ENCODE results near the gene CAMTA1.

Gene CAMTA1

DNA sequence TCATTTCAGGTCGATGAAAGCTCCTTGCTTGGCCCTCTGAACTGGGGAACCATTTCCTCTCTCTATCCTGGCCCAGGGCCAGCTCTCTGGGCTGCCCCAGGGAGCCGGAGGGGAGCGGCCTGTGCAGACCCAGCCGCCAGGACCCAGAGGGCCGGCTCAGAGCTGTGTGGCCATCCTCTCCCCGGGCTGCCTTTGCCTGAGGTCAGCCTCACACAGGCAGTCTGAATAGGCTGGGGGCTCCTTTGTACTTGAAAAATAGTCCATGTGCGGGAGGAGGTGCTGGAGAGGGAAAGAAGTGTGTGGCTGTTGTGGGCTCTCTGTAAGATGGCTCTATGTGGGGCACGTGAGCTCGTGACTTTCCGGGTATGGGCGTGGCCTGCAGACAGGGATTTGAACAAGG is 710.7 kb downstream of the CAMTA1 start:
- DNase-seq = no peak

DNA sequence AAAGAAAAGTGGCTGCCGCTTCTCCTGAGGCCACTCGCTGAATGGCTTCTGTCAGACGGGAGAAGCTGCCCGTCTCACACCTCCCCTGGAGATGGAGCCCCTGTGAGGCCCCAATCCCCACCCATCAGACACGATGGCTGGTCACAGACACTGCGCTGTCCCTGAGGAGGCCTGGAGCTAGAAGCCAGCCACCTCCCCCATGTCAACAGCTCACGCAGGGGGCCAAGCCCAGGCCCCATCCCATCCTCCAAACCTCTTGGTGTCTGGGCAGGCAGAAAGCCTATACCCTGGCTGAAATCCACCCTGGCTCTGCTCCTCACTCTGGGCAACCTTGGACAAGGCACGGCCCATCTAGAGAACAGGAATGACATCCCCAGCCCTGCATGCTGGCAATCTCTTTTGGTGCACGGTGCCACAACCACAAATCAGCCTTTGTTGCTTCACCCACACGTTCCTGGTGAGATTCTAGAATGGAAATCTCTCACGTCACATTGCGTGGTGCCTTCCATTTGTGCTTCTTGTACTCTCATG is 711.9 kb downstream of the CAMTA1 start:
- DNase-seq = no peak

DNA sequence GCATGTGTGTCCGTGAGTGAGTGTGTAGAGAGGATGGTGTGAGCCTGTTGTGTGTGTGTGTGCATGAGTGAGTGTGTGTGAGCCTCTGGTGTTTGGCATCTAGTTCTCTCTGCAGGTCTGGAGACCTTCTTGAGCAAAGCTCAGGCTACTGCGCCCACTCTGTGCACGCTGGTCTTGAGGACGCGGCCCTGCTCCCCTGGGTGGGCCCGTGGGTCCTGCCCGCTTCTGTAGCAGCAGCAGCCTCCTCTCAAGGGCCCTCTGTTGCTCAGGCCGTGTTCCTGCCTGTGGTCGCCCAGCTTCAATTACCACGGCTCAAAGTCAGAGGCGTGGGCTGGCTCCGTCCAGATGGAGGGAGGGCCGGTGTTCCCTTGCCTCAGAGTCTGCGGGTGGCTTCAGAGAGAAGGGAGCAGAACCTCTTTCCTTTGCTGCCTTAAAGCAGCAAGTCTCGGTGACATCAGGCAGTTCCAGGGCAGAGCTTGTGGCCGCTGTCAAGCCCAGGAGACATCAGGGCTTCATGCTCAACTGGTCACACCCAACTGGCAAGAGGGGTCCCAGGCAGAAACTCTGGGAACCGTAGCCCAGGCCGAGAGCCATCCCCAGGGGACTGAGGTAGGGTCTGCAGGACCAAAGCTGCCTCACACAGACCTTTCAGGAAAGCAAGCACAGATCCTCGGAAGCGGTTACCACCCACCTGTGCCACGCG is 715.3 kb downstream of the CAMTA1 start:
- no peak for DNase-seq

DNA sequence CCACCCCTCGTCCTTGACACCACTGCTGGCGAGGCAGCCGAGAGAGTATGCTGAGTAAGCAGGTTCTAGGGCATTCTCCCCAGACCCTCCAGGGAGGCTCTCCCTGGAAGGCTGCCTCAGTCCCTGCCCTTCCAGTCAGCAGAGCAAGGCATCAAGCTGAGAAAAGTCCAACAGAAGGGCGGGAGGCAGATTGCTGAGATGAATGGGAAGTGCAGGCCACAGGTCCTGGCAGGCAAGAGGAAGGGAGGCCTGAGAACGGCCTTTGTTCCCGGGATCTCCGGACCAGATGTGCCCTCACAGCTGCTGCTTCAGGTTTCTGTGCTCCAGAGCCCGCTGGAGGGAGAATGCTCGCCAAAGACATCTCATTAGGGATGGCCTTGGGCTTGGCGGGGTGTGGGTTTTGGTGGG is 715.8 kb downstream of the CAMTA1 start:
- no peak for DNase-seq

DNA sequence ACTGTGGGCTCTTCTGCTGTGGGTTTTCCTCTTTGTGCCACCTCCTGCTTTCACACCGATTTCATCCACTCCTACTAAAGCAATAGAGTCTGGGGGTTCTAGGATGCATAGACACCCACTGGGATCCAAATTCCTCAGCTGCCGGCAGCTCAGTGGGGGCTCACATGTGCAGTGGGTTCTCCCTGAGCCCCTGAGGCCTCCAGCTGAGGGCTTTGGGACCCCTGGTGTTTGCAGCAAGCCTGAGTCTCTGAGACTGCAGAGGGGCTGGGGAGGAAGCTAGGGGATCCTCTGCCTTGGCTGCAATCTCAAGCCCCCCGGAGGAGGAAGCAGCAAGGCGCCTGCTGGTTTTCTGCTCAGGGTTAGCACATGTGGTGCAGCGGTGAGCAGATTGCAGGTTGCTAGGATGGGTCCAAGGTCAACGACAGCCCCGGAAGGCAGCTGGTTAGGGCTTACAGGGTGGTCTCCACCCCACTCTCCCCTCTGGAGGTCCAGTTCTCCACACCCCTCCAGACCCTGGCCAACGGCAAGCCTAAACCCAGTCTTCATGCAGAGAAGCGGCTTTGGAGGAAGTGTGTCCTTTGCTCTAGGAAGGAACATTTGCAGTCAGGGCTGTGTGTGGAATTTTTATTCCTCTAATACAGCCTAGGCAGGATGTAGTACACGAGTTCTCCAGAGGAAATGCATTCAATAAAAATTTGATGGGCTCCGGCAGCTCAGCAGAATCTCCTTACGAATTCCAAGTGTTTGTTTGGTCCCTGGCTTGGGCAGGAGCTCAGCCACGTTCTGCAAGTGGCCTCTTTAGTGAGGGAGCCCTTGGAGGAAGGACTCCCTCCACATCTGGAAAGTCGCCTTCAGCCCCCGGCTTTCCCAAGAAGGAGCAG is 716.7 kb downstream of the CAMTA1 start:
- DNase-seq = no peak

DNA sequence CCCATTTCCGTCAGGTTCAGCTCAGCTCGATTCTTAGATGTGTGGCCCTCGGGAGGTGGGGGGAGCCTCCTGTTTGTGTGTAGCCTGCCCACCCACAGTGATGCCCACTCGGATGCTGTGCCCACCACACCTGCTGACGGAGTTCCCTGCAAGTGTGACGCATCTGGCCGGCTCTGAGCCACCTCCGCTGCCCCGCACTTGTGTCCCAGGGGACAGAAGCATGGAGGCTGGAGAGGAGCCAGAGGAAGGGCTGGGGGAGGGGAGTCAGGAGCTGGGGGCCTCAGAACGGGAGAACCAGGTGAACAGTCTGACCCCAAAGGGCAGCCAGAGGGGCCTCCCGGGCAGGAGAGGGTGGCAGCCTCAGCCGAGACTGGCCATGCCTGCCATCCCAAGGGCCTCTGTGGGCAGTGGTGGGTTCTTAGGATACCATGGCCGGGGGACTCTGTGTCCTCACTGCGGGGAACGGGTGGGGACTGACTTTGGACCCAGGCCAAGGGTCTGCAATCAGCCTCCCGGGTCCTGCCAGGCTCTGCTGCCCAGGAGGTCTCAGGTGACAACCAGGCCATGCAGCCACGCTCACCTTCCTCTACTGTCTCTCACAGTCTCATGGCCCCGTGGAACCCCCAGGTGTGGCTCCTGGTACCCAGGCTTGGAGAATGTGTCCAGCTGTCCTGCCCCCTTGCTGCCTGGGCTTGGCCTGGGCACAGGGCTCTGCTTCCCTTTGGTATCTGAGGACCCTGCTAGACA is 718.6 kb downstream of the CAMTA1 start:
- no peak for DNase-seq

DNA sequence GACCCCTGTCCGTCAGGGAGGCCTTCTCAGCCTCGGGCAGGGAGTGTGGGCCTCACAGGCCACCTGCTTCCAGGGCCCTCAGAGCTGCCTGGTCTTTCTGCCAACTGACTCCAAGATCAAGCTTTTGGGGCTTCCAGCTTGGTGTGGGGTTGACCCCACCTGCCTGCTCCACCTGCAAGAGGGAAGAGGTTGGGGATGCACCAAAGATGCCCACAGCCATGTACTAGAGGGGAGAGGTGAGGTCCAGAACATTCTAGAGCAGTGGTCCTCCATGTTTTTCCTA is 719.1 kb downstream of the CAMTA1 start:
- no peak for DNase-seq

DNA sequence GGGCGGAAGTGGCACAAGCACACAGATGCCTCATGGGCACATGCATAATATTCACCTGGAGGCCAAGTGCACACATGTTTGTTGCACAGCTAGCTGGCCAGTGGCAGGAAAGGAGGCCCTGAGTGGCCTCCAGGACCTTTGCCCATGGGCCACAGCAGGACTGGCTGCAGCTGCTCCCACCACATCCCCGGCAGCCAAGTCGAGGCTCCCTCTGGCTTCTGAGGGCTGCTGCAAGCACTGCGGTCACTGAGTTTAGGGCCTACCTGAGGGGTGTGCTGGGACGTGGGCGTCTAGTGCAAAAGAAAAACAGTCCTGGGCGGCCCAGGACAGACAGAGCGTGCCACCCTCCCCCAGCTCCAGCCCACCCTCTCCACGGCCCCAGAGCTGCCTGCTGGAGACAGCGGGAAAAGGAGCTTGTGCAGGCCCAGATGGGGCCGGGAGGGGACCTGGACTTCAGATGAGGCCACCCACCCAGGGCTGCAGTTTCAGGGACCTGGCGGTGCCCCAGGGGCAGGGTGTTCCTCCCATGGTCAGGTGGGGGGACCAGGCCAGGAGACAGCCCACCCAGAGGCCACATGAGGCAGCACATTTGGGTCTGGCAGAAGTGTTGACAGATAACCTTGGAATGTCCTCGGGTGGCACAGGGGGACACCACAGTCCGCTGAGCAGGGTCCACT is 720.0 kb downstream of the CAMTA1 start:
- DNase-seq = no peak

DNA sequence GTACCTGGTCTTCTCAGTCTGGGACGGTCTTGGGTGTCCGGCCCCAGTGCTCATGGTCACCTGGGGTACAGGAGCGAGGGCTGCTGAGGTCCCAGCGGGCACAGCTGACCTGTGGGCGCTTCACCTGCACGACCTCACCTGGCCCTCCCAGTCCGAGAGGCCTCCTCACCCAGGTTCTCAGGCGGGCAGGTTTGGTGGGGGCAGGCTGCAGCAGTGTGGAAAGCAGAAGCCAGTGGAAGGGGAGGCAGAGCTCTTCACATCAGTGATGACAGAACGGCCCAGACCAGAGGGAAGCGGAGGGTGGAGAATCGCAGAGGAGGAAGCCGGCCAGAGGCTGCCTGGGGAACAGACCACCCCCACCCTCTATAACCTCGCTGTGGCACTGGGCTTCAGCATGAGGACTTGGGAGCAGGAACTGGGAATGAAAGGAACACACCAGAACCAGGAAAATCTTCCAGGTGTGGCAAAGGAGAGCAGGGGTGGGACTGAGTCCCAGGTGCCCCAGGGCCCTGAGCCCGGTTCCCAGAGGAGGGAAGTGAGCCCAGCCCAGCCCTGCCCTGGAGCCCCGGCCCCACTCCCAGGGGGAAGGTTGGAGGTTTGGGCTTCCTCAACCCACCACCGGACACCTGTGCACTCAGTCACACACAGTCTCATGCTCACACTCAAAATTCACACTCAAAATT is 720.7 kb downstream of the CAMTA1 start:
- no peak for DNase-seq

DNA sequence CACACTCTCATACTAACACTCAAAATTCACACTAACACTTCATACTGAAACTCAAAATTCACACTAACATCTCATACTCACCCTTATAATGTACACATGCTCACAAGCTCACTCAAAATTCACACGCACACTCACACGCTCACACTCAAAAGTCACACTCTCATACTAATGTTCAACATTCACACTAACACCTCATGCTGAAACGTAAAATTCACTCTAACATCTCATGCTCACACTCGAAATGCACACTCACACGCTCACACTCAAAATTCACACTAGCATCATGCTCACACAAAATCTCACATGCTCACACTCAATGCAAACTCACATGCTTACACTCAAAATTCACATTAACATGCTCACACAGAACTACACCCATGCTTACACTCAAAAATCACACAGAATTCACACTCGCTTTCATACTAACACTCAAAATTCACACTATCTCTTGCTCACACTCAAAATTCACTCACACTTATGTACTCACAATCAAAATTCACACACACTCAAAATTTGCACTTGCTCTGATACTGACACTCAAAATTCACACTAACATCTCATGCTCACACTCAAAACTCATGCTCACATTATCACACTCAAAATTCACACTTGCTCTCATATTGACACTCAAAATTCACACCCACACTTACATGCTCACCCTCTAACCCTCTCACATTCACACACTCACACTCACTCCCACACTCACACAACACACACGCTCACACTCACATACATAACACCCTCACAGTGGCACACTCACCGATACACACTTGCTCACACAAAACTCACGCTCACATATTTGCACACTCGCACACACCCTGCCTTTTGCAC is 721.4 kb downstream of the CAMTA1 start:
- DNase-seq = no peak

DNA sequence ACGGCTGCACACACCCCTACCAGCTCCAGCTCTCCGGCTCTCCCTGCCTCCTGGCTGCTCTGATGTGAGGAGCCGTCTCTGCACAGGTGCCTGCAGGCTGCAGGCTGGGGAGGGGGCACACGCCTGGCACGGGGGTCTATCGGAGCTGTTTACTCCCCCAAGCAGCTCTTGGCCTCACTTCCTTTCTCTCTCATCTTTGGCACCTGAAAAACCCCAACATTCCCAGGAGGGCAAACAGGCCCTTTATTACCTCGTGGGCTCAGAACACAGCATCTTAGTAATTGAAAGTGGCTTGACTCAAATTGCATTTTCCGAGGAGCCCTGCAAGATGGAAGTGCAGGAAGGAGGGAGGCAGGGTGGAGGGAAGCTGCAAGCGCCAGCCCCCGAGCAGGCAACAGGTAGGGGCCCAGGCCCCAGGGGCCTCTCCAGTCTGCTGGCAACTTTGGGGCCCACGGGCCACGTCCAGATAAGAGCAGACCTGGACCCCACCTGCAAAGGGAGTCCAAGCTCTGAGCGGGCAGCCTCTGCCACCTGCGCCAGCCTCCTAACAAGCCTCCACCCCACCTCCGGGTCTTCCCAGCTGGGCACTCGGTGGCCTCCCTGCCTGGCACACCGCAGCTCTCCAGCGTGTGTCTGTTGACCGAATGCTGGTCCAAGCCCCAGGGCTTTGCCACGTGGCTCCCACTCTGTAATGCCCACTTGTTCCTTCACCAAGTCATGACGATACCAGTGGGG is 722.2 kb downstream of the CAMTA1 start:
- DNase-seq = no peak

DNA sequence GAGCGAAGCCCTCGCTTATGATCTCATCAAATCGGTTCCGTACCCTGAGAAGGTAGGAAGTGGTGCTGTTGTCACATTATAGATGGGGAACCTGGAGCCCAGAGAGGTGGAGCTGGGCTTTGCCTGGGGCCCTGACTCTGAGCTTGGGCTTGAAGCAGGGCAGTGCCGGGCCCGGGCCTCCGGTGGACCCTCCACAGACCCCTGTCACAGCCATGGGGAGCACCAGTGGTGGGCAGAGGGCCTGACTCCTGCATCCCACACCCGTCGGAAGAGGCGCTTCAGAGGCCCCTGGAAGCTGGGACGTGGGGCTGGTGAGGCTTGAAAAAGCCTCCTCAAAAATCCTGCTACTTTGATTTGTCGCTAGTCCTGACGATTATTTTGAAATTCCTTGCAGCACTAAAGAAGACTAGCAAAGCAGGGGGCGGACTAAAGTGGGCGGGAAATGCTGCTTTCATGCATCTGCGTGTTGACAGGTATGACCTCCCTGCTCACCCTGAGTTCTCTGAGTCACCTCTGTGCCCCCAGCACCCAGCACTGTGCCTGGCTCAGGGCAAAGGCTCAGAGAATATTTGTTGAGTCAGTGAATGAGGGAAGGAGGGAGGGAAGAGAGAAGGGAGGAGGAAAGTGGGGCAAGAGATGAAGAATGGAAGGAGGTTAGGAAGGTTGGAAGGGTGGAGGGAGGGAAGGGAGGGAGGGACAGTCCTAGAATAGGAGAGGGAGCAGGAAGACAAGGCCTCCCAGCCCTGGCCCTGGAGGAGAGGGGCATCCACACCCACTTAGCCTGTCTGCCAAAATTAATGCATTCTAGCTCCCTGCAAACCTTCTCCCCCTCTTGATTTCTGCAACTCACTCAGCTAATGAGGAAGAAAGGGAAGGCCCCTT is 723.0 kb downstream of the CAMTA1 start:
- DNase-seq = no peak

DNA sequence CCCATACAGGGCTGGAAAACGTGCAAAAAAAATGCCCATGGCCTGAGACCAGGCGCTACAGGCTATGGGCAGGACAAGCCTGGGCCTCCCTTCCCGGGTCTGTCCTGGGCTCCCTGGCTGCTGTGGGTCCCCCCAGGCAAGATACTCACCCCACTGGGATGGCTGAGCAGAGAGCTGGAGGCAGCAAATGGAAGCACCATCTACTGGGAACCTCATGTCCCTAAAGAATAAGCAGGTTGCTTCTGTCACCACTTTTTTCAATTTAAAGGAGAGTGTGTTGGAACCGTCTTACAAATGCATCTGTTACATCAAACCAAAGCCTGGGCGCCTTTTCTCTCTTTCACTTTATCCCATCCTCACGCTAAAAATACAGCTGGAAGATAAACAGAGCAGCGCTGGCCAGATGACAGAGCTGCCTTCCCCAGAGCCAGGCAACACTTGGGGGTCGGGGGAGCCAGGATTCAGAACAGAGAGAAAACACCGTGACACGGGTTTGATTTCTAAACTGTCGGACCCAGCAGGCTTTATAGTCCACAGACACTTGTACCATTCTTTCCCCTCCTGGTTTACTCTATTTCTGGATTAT is 723.8 kb downstream of the CAMTA1 start:
- no peak for DNase-seq

DNA sequence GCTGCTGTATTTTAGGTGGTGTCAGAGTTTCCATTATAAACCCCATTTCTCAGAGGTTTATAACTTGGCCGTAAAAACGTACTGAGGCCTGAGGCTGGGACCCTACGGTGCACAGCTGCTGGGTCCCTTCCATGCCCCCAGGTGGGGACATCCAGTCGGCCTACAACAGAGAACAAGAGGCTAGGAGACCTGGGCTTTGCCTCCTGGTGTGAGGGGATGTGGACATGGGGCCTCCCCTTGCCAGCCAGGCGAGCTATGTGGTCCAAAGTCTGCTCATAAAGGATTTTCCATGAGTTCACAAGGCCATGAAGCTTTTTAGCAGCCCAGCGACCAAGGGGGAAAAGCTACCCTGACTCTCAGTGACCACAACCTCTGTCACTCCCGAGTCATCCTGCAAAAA is 724.3 kb downstream of the CAMTA1 start:
- no peak for DNase-seq

DNA sequence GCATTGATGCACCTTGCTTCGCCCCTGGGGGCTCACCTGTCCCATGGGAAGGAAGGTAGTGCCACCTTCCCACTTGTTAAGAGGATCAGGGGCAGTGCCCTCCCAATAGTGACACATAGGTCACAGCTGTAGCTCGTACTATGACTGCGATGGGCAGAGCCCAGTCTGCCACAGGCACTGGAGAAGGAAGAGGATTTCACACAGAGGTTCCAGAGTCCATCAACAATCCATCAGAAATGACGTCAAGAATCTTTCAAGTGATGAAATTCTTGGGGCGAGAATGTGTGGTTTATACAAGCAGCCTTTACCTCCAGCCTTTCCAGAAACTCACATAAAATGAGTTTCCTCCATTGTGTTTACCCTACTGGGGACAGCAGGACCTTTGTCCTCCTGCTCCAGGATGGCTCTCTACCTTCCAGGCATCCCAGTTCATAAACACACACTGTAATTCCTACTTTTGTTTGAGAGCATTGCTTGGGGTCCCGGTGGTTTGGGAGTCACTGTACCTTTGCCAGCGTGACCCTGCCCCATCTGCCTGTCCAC is 725.2 kb downstream of the CAMTA1 start:
- DNase-seq = no peak

DNA sequence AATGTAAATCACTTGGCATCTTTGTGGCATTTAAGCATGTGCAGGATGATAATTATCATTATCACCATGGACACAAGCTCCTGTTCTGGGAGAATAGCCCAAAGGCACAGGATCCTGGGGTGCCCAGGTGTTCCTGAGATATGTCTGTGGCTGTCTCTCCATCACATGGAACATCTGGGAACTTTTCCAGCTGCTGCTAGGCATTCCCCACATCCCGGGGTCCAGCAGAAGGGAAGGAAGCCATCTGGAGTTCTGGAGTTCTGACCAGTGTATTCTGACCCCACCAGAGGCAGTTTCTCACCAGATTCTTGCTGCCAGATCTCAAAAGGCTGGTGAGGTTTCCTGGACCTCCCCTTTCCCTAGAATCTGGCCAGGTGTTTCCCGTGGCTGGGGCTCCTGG is 726.1 kb downstream of the CAMTA1 start:
- no peak for DNase-seq

DNA sequence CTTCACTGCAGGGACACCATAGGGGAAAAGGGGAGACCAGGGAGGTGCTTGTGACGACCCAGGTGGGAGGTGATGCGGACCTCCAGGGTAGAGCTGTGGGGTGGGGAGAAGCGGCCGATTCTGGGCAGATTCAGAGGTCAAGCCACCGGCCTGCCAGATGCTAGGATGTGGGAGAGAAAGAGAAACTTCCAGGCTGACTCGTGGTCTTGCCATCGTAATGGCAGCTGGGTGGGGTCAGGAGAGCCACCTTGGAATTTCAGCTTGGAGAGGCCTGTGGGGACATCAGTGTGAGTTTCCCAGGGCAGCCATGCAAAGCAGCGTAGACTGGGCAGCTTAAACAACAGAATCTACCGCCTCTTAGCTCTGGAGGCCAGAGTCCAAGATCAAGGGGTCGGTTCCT is 727.8 kb downstream of the CAMTA1 start:
- DNase-seq = no peak

DNA sequence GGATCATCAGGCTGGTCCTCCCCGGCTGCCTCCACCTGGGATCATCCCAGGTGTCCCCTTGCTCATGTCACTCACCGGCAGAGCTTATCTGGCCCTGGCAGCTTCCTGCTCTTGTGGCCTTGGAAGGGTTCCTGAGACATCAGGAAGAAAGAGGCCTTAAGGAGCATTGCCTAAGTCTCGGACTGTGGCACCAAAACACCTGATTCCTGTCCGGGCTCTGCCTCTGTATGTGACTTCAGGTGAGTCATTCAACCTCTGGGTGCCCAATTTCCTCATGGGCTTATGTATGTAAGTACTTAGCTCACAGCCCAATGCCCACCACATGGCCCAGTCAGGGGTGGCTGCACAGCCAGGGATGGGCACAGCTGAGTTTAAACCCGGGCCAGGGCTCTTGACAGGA is 729.9 kb downstream of the CAMTA1 start:
- DNase-seq = no peak

DNA sequence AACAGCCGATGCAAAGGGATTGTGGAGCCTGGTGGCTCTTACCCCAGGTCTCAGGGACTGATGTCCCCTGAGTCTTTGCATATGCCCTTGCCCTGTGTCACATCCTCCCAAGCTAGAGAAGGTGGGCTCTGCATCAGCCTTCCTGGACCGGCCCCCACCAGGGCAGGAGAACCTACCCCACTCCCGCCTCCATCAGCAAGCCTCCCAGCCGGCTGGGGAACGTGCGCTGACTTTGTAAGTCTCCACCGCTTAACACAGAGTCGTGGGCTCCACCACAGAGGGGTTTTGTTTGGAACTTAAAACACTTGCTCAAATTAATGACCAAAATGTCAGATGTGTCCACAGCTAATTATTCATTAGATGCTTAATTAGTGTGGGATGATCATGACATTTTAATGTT is 730.6 kb downstream of the CAMTA1 start:
- DNase-seq = no peak
